Bronchial epithelial cell (primary cell): ENCODE data around the gene RAG1. TPM values are rescaled to one million over a fixed set of nuclear protein-coding genes. Genes with fewer than 3 reads are reported as not detected.

ENCODE experiments used
- DNase-seq: peaks from one replicate; pipeline ENCODE4 v3.0.0-alpha.2; 2010; ENCODE audit warnings: low read depth
- FAIRE-seq: peaks from 2 replicates; lab custom pipeline; 2011; peaks lifted over from hg19 to GRCh38; lab: Jason Lieb, UNC
- H3K27me3 ChIP-seq: 2 replicates; pipeline ENCODE4 v1.5.1; 2011; ENCODE audit warnings: low read length; ENCODE audit not compliant: control insufficient read depth, insufficient read depth
- H3K36me3 ChIP-seq: 2 replicates; pipeline ENCODE4 v1.5.1; 2011; ENCODE audit warnings: low read length; ENCODE audit not compliant: control insufficient read depth, insufficient read depth
- H3K4me3 ChIP-seq: 2 replicates; pipeline ENCODE4 v1.5.1; 2011; ENCODE audit warnings: mild to moderate bottlenecking, low read depth, low read length, control low read depth
- CTCF ChIP-seq: IDR thresholded peaks from 2 replicates; pipeline ENCODE4 v1.5.1; 2011; ENCODE audit warnings: mild to moderate bottlenecking, moderate library complexity, low read length, control low read depth, inconsistent platforms; ENCODE audit not compliant: insufficient read depth, severe bottlenecking
- total RNA-seq: library from RNA; depleted of rRNA; stranded (reverse); fragments of >200 nt; gene quantifications from 2 replicates; pipeline ENCODE4 v1.2.1, GENCODE V29; 2014

RAG1 gene
- total RNA-seq, 1 donor from 2014 or later = 1.3 TPM

GRCh38 chr11:36600180-36600579, 32.4 kb downstream of the RAG1 start:
- TF ChIP-seq CTCF = no peak
- H3K27me3 ChIP-seq = no peaks in the 10 kb centered on the region
- FAIRE-seq (no peak), DNase-seq (no peak)
- no peak overlapping the region for H3K4me3 ChIP-seq
- H3K36me3 ChIP-seq = no peaks in the 10 kb centered on the region

- TF ChIP-seq CTCF = no peak
Measured at GRCh38 chr11:36601155-36601554, 33.3 kb downstream of the RAG1 start.

GRCh38 chr11:36602135-36602534, 34.3 kb downstream of the RAG1 start:
- Histone ChIP-seq H3K36me3 (no peaks in the 10 kb centered on the region), H3K4me3 (no peak overlapping the region), H3K27me3 (no peaks in the 10 kb centered on the region)
- TF ChIP-seq CTCF = no peak
- no peak for DNase-seq
- FAIRE-seq = no peak

More at GRCh38 chr11:36601155-36601554, 33.3 kb downstream of the RAG1 start:
- FAIRE-seq (no peak), DNase-seq (no peak)
- H3K4me3 ChIP-seq = no peak overlapping the region
- no peaks in the 10 kb centered on the region for H3K36me3 ChIP-seq
- H3K27me3 ChIP-seq = no peaks in the 10 kb centered on the region

GRCh38 chr11:36605221-36606216, 37.7 kb downstream of the RAG1 start:
- no peak for TF ChIP-seq CTCF
- no peak for DNase-seq
- no peaks in the 10 kb centered on the region for H3K27me3 ChIP-seq
- no peaks in the 10 kb centered on the region for H3K36me3 ChIP-seq
- no peak overlapping the region for H3K4me3 ChIP-seq
- no peak for FAIRE-seq

- Histone ChIP-seq H3K27me3 (no peaks in the 10 kb centered on the region), H3K4me3 (no peak overlapping the region), H3K36me3 (no peaks in the 10 kb centered on the region)
- TF ChIP-seq CTCF = no peak
- FAIRE-seq (no peak), DNase-seq (no peak)
Measured at GRCh38 chr11:36608491-36609199, 40.8 kb downstream of the RAG1 start.
